NCI-H1694 (cell line): ENCODE measurements around the gene RUFY4.
"Not testable (repeated sequence)": the region's sequence is repeated elsewhere in the genome, so short reads cannot be mapped to it uniquely, and the experiment has no call there.

Experiments used
- DNase-seq: peaks from one replicate; lab custom pipeline; 2025; lab: John Stamatoyannopoulos, UW

RUFY4 gene

GRCh38 chr2:218082586-218083351 is 13.7 kb downstream of the RUFY4 start:
- no peak for DNase-seq

- no peak for DNase-seq
Measured at GRCh38 chr2:218083352-218083676, 14.3 kb downstream of the RUFY4 start.

DNA sequence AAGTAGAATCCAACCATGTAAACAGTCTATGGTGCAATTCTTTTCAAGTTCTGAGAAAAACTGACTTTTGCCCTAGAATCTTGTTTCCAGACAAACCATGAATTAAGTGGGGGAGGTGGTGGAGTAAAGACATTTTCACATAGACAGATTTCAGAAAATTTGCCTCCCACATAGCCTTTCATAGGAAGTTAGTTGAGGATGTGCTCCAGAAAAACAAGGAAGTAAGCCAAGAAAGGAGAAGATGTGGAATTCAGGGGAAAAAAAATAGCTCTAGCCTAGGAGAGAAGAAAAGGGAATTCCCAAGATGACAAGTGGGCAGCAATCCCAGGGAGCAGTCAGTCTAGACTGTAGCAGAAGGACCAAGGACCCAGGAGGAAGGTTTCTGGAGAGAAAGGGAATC is 17.4 kb downstream of the RUFY4 start:
- DNase-seq: no peak

GRCh38 chr2:218089259-218089658 is 20.2 kb downstream of the RUFY4 start:
- DNase-seq: no peak

DNA sequence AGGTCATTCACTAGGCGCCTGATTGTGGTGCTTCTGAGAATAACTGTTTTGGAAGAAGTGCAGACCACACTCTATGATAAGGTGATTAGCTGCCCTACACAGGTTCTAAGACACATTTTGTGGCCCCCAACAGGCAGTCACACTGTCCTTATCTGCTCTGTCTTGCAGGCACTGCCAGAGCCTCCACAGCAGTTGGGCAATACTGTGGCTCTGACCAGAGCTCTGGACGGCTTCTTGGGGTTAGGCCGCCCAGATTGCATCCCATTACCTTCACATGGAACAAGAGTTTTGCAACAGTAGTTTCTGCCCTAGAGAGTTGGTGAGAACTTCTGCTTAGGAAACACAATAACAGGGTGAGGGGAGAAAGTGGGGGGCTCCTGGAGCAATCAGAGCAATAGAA is 22.7 kb downstream of the RUFY4 start:
- no peak for DNase-seq

- no peak for DNase-seq
Measured at GRCh38 chr2:218093879-218094278, 24.8 kb downstream of the RUFY4 start.

DNA sequence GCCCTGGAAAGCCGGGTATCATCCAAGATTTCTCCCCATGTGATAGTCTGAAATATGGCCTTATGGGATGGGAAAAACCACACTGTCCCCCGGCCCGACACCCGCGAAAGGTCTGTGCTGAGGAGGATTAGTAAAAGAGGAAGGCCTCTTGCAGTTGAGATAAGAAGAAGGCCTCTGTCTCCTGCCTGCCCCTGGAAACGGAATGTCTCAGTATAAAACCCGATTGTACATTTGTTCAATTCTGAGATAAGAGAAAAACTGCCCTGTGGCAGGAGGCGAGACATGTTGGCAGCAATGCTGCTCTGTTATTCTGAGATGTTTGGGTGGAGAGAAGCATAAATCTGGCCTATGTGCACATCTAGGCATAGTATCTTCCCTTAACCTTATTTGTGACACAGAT is 26.8 kb downstream of the RUFY4 start:
- DNase-seq: no peak

GRCh38 chr2:218097975-218098374 is 28.9 kb downstream of the RUFY4 start:
- no peak for DNase-seq

DNA sequence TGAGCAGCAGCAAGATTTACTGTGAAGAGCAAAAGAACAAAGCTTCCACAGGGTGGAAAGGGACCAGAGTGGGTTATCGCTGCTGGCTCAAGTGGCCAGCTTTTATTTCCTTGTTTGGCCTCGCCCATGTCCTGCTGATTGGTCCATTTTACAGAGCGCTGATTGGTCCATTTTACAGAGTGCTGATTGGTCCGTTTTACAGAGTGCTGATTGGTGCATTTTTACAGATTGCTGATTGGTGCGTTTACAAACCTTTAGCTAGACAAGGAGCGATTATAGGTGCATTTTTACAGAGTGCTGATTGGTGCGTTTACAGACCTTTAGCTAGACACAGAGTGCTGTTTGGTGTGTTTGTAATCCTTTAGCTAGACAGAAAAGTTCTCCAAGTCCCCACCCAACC is 39.8 kb downstream of the RUFY4 start:
- not testable (repeated sequence) for DNase-seq

DNA sequence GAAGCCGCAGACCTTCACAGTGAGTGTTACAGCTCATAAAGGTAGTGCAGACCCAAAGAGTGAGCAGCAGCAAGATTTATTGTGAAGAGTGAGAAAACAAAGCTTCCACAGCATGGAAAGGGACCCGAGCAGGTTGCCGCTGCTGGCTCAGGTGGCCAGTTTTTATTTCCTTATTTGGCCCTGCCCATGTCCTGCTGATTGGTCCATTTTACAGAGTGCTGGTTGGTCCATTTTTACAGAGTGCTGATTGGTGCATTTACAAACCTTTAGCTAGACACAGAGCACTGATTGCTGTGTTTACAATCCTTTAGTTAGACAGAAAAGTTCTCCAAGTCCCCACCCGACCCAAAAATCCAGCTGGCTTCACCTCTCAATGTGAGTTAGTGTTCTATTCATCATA is 52.7 kb downstream of the RUFY4 start:
- not testable (repeated sequence) for DNase-seq

DNA sequence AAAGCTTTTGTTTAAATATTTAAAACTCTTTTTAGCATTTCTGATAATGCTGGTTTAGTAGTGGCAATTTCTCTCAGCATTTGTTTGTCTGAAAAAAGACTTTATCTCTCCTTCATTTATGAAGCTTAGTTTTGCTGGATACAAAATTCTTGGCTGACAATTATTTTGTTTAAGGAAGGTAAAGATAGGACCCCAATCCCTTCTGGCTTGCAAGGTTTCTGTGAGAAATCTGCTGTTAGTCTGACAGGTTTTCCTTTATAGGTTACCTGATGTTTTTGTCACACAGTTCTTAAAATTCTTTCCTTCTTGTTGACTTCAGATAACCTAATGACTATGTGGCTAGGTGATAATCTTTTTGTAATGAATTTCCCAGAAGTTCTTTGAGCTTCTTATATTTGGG is 53.2 kb downstream of the RUFY4 start:
- DNase-seq: not testable (repeated sequence)

- DNase-seq: no peak
Measured at GRCh38 chr2:218123986-218124385, 54.9 kb downstream of the RUFY4 start.

- no peak for DNase-seq
Measured at GRCh38 chr2:218125095-218125494, 56.0 kb downstream of the RUFY4 start.

GRCh38 chr2:218125626-218126080 is 56.6 kb downstream of the RUFY4 start, which contains the start of gene CXCR2:
Gene CXCR2, plus strand, starts transcription at chr2:218126028. Its CDS starts 8,774 bp downstream, at chr2:218134802.
- no peak for DNase-seq

DNA sequence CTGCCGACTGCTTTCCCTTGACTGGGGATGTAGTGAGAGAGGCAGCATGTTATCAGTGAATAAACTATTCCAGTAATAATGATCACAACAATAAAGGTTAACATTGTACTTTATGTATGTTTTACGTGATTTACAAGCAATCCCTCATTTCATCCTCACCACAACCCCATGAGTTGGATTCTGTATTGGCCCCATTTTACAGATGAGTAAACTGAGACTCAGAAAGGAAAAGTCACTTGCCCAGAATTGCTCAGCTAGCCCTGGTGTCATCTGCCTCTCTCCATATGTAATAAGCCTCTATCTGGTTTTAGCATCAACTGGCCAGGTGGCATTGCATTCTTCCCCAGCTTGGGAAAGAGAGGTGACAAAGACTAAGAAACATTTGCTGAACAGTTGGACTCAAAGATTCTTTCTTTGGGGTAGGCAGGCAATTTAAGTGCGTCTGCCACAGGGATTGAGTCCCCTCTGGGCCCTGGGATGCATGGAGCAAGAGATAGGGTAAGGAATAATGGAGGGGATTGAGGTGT is 58.9 kb downstream of the RUFY4 start:
- no peak for DNase-seq

DNA sequence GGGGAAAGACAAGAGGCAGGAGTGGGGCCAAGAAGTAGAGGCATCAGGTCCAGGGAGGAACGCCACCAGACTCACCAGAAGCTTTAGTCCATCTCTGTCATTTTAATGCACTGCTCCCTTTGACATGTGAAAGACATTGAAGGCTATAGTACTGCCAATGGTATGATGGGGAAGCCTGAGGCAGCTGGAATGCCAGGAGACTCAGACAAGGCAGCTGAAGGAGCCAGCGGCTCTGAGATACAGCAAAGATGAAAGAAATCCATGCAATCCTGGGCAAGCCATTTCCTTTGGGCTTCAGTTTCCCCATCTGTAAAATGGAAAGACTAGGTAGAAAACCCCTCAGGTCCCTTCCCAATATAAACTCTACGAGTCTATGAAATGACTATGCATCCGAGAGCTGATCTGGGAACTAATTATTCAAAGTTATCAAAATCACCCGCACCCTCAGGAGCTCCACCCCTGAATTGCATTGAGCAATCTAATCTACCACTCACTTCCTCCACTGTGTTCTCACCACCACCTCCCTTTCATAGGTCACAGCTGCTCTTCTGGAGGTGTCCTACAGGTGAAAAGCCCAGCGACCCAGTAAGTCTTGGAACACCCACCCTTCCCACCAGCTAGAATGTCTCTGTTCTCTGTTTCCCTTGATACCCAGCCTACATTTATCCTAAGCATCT is 59.9 kb downstream of the RUFY4 start:
- no peak for DNase-seq

- no peak for DNase-seq
Measured at GRCh38 chr2:218129458-218130135, 60.5 kb downstream of the RUFY4 start.

DNA sequence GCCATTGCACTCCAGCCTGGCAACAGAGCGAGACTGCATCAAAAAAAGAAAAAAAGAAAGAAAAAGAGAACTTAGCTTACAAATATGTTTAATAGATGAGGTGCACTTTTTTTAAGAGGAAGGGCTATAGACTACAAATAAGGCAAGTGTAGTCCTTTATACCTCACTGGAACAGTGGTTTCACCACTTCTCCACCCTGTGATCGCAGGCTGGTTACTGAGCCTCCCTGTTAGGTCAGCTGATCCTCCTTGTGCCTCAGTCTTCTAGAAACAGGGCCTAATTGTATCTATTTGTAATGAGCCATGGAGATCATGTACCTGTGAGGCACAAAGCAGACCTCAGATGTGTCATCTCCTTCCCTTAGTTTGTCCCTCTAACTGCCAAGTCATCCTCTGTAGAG is 61.3 kb downstream of the RUFY4 start:
- DNase-seq: no peak

GRCh38 chr2:218130822-218131221 is 61.8 kb downstream of the RUFY4 start:
- DNase-seq: no peak

GRCh38 chr2:218137514-218137913 is 68.5 kb downstream of the RUFY4 start:
- no peak for DNase-seq

GRCh38 chr2:218138047-218138446 is 69.0 kb downstream of the RUFY4 start:
- DNase-seq: no peak
